LNCaP clone FGC (cell line): Measurements from ENCODE around the gene KIAA1217.

Source experiments
- DNase-seq: peaks from one replicate; pipeline ENCODE4 v3.0.0-alpha.2; 2011; ENCODE audit warnings: low read depth
- H3K4me3 ChIP-seq: 2 replicates; pipeline ENCODE4 v1.5.1; 2011; ENCODE audit warnings: mild to moderate bottlenecking, low read depth, low read length, control low read depth
- CTCF ChIP-seq: IDR thresholded peaks from 2 replicates; pipeline ENCODE4 v1.5.1; 2012; ENCODE audit warnings: mild to moderate bottlenecking; ENCODE audit not compliant: control insufficient read depth, insufficient read depth; ENCODE audit errors: extremely low read depth

Gene KIAA1217

GRCh38 chr10:24208661-24209431 lies at the start of gene KIAA1217:
TSS of gene KIAA1217 (plus strand) at chr10:24209138. CDS start at chr10:24209194, 56 bp downstream.
- no peak for TF ChIP-seq CTCF
- no peak for DNase-seq
- H3K4me3 ChIP-seq: peak within 1 kb of the TSS; percentile 55

GRCh38 chr10:24162206-24162985 lies 46.5 kb upstream of the KIAA1217 start:
- no peak for DNase-seq
- H3K4me3 ChIP-seq: no peak overlapping the region
- no peak for TF ChIP-seq CTCF

GRCh38 chr10:24163485-24163884 lies 45.5 kb upstream of the KIAA1217 start:
- no peak for TF ChIP-seq CTCF
- no peak overlapping the region for H3K4me3 ChIP-seq
- no peak for DNase-seq

GRCh38 chr10:24168258-24169170 lies 40.4 kb upstream of the KIAA1217 start:
- DNase-seq: peak; percentile 11
- no peak overlapping the region for H3K4me3 ChIP-seq
- TF ChIP-seq CTCF: no peak

GRCh38 chr10:24170199-24170598 lies 38.7 kb upstream of the KIAA1217 start:
- DNase-seq: no peak
- no peak overlapping the region for H3K4me3 ChIP-seq
- no peak for TF ChIP-seq CTCF

GRCh38 chr10:24172909-24173308 lies 36.0 kb upstream of the KIAA1217 start:
- no peak for TF ChIP-seq CTCF
- no peak overlapping the region for H3K4me3 ChIP-seq
- no peak for DNase-seq
